Fibroblast of skin of back (primary cell): ENCODE data around the gene MTHFR.

Experiments
- DNase-seq: peaks from one replicate; pipeline ENCODE4 v3.0.0-alpha.2; 2013

The MTHFR gene

GRCh38 chr1:11753555-11754208, 52.1 kb downstream of the MTHFR start:
- peak; percentile 58 for DNase-seq

- DNase-seq: no peak
Observed at GRCh38 chr1:11752359-11753088, 53.2 kb downstream of the MTHFR start.

GRCh38 chr1:11751087-11751486, 54.7 kb downstream of the MTHFR start:
- no peak for DNase-seq

- no peak for DNase-seq
Observed at GRCh38 chr1:11749996-11750395, 55.8 kb downstream of the MTHFR start.

- DNase-seq: no peak
Observed at GRCh38 chr1:11749203-11749689, 56.5 kb downstream of the MTHFR start.

- DNase-seq: no peak
Observed at GRCh38 chr1:11748294-11749202, 57.2 kb downstream of the MTHFR start.

GRCh38 chr1:11746795-11747487, 58.8 kb downstream of the MTHFR start:
- no peak for DNase-seq

GRCh38 chr1:11746092-11746491, 59.7 kb downstream of the MTHFR start:
- DNase-seq: no peak

GRCh38 chr1:11744287-11744686, 61.5 kb downstream of the MTHFR start:
- DNase-seq: no peak

GRCh38 chr1:11741919-11742558, 63.7 kb downstream of the MTHFR start:
- no peak for DNase-seq

GRCh38 chr1:11741482-11741881, 64.3 kb downstream of the MTHFR start:
- DNase-seq: no peak

GRCh38 chr1:11740258-11741192, 65.2 kb downstream of the MTHFR start:
- no peak for DNase-seq

GRCh38 chr1:11738783-11739182, 67.0 kb downstream of the MTHFR start:
- no peak for DNase-seq

- no peak for DNase-seq
Observed at GRCh38 chr1:11738096-11738495, 67.7 kb downstream of the MTHFR start.

GRCh38 chr1:11736746-11737639, 68.8 kb downstream of the MTHFR start:
- DNase-seq: peak; percentile 57

- DNase-seq: peak; percentile 88
Observed at GRCh38 chr1:11735854-11736745, 69.7 kb downstream of the MTHFR start, which contains the start of gene AGTRAP. Gene AGTRAP, plus strand, starts transcription at chr1:11736136. Its CDS starts 73 bp downstream, at chr1:11736209.
